ENCODE measurements around the gene GABRP. TPM values are rescaled to one million over a fixed set of nuclear protein-coding genes. Genes with fewer than 3 reads are reported as not detected.

Gene GABRP
- total RNA-seq, 4 donors from 2014 or later = 0.69 to 0.74 TPM; not detected in 2

DNA sequence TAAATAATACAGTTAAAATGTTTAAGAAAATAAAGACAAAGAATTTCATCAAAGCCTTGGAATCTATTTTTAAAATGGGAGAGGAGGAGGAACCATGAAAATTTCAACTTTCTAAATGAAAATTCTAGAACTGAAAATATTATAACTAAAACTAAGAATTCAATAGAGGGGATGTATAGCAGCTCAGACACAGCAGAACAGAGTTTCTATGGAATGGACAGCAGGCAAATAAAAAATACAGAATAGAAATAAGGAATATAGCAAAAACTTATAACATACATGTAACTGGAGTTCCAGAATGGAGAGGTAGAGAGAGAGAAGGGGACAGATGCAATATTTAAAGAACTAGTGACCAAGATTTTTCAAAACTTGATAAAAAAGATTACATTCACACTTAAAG, 76.9 kb downstream of the GABRP start:
- ATAC-seq (ENCODE audit: low FRiP score) = no peak
- TF ChIP-seq, protein P1, sequence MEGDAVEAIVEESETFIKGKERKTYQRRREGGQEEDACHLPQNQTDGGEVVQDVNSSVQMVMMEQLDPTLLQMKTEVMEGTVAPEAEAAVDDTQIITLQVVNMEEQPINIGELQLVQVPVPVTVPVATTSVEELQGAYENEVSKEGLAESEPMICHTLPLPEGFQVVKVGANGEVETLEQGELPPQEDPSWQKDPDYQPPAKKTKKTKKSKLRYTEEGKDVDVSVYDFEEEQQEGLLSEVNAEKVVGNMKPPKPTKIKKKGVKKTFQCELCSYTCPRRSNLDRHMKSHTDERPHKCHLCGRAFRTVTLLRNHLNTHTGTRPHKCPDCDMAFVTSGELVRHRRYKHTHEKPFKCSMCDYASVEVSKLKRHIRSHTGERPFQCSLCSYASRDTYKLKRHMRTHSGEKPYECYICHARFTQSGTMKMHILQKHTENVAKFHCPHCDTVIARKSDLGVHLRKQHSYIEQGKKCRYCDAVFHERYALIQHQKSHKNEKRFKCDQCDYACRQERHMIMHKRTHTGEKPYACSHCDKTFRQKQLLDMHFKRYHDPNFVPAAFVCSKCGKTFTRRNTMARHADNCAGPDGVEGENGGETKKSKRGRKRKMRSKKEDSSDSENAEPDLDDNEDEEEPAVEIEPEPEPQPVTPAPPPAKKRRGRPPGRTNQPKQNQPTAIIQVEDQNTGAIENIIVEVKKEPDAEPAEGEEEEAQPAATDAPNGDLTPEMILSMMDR (IDR thresholded peaks at IDR 0.05) = no peak
- DNase-seq (ENCODE audit: low spot score) = no peak

DNA sequence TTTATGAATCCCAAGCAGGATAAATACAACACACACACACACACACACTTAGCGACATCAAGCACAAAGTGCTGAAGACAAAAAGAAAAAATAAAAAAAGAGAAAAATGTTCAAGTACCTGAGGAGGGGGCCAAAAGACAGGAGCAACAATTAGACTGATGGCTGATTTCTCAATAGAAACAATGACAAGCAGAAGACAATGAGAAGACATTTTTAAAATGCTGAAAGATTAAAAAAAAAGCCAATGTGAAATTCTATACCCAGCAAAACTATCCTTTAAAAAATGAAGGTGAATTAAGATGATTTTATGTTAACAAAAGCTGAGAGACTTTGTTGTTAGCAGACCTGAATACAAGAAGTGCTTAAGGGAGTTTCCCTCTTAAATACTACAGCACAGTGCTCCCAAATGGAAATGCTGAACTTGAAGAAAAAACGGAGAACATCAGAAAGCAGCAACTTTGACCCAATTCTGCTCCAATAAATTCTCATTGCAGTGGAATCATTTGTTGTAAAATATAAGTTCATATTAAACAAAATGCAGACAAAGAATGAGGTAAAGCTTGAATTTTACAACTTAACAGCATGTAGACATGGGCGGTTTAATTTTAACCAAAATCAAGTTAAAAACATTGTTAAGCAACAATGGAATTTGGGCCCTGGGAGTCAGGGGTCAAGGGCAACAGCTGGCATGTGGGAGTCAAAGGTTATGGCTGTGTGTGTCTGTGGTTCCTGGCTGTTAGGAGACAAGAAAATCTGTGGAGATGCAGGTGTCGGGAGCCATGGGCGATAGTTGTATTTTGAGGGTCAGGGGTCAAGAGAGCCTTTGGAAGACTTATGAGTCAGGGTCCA, 77.5 kb downstream of the GABRP start:
- TF ChIP-seq, protein P1 (IDR thresholded peaks at IDR 0.05) = no peak
- ATAC-seq (ENCODE audit: low FRiP score) (no peak), DNase-seq (ENCODE audit: low spot score) (no peak)

DNA sequence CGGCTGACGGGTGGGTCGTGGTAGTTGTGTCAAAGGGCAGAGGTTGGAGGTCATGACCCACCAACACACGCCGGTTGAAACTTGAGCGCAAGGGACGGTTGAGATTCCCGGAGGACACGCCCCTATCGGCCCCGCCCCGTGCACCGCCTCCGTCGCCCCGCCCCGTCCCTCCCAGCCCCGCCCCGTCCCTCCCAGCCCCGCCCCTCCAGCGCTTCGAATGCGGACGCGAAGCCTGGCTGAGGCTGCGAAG, 78.1 kb downstream of the GABRP start:
- ATAC-seq (ENCODE audit: low FRiP score) (no peak), DNase-seq (ENCODE audit: low spot score) (no peak)
- TF ChIP-seq, protein P1 (IDR thresholded peaks at IDR 0.05) = no peak

DNA sequence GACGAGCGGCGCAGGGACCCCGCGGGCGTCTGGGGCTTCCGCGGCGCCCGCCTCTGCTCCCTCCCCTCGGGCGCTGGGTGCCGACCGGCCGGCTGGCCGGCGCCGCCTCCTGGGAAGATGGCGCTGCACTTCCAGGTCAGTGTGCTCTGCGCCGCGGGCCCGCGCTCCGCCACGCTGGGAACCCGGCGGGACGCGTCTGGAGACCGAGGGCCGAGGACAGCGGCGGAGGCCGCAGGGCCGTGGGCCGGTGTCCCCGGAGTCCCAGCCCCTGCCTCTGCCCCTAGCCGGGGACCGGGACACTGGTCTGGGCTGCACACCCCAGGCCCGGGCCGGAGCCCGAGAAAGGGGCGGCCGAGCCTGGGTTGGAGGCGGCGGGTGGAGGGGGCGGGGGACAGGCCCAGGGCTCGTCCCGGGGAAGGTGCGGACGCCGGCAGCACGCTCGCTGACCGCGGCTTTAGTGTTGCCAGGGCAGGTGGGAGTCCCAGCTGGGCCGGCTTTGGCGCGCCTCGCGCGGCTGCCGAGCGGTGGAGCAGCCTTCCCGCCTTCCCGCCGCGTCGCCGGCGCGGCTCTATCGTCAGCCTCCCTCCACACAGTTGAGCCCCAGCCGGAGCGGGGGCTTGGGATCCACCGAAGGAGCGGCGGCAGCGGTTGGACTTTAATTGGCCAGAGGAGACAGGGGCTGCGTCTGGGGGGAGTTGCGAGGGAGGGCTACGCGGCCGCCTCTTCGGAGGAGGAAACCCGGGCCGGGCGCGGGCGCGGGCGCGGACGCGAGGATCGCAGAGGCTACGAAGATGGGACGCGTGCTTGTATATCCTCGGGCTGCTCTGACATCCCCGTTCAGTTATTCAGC, 78.6 kb downstream of the GABRP start, which contains the start of gene RANBP17:
TSS of gene RANBP17 (plus strand) at position 102 of the 850 bp plus-strand sequence.
- no peak for DNase-seq (ENCODE audit: low spot score)
- TF ChIP-seq, protein P1 (IDR thresholded peaks at IDR 0.05) = no peak
- no peak for ATAC-seq (ENCODE audit: low FRiP score)

DNA sequence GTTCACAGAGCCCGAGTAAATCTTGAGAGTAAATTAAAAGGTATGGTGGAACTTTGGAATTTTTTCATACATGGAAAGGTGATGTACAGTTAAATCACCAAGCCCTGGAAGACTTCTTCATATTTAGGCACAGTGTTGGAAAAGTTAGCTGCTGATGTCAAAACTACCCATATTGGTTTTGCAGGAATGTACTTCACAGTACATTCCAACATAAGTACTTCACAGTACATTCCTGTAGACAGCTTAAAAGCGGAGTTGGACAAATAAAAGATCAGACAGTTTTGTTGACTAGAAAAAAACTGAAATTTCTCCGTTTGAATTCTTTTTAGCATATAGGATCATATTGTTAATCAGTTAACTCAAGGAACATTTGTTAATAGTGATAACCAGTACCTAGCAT, 80.1 kb downstream of the GABRP start:
- TF ChIP-seq, protein P1 (IDR thresholded peaks at IDR 0.05) = no peak
- DNase-seq (ENCODE audit: low spot score) (no peak), ATAC-seq (ENCODE audit: low FRiP score) (no peak)

Other genes with a start within 250 kb of the GABRP start
- gene RANBP17, start 78.3 kb downstream of the GABRP start, total RNA-seq = 10 to 100 TPM in 1 of 4 donors, 1 to 10 TPM in 2, under 1 TPM in 1; 0.93 to 10.7 (median 3.8) TPM

All from omental fat pad (tissue), 4 donors.